GM12865 (cell line): Measurements from ENCODE around the gene APOL4.
"Not testable (repeated sequence)": the region's sequence is repeated elsewhere in the genome, so short reads cannot be mapped to it uniquely, and the experiment has no call there.

ENCODE experiments used
- DNase-seq: peaks from one replicate; pipeline ENCODE4 v3.0.0; 2010; ENCODE audit warnings: low read depth
- H3K4me3 ChIP-seq: 2 replicates; pipeline ENCODE4 v1.5.1; 2011; ENCODE audit warnings: mild to moderate bottlenecking, low read depth, low read length, control low read depth
- TF ChIP-seq, protein P1 (sequence below): IDR thresholded peaks from 2 replicates; pipeline ENCODE4 v1.5.1; 2011; ENCODE audit warnings: low read length, control low read depth, low read depth, inconsistent platforms; ENCODE audit not compliant: insufficient read depth; ENCODE audit errors: missing control alignments

Gene APOL4

DNA sequence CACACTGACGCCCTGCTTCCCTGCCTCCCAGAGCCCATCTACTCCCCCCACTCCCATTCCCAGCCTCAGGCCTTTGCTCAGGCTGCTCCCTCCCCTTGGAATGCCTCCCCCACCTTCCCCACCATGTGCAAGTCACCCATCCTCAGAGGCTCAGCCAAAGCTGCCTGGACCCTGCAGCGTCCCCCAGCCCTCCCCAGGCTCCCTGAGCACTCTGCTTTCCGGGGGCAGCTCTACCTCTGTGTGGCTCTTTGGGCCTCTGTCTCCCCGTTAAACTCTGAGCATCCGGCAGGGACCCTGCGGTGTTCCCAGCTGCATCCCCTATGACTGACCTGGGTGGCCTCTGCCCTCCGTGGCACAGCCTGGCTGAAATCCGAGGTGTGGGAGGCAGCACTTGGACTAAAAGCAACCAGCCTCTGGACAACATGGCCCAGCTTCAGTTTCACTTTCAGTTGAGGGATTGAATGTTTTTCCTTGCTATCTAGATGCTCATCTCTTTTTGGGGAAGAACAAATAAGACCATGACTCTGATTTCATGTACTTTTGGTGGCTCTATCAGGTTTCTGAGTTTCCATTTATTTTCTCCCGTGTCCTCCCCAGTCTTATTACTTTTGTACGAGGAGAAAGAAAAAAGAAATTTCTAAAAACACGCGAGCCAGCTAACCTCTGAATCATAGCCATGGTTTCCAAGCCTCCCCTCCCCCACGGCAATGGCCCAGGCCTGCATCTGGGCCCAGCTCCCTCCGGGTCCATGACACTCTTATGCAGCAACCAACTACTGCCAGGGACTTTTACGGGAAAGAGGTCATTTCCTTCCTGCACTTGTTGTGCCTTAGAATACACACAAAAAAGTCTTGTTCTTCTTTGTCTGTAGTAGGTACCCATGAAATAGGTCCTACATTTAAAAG lies 44.8 kb downstream of the APOL4 start:
- peak; percentile 72 for DNase-seq

DNA sequence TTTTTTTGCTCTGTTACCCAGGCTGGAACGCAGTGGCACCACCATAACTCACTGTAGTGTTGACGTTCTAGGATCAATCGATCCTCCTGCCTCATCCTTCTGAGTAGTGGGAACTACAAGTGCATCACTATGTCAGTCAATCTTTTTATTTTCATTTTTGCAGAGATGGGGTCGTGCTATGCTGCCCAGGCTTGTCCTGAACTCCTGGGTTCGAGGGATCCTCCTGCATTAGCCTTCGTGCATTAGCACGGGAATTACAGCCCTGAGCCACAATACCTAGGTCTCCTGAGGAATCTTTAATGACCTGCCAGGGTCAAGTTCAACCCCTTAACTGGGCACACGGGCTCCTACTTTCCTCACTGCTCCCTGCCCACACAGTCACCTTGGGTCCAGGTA lies 45.5 kb downstream of the APOL4 start:
- no peak for DNase-seq
- H3K4me3 ChIP-seq: no peak overlapping the region
- TF ChIP-seq, protein P1, sequence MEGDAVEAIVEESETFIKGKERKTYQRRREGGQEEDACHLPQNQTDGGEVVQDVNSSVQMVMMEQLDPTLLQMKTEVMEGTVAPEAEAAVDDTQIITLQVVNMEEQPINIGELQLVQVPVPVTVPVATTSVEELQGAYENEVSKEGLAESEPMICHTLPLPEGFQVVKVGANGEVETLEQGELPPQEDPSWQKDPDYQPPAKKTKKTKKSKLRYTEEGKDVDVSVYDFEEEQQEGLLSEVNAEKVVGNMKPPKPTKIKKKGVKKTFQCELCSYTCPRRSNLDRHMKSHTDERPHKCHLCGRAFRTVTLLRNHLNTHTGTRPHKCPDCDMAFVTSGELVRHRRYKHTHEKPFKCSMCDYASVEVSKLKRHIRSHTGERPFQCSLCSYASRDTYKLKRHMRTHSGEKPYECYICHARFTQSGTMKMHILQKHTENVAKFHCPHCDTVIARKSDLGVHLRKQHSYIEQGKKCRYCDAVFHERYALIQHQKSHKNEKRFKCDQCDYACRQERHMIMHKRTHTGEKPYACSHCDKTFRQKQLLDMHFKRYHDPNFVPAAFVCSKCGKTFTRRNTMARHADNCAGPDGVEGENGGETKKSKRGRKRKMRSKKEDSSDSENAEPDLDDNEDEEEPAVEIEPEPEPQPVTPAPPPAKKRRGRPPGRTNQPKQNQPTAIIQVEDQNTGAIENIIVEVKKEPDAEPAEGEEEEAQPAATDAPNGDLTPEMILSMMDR: no peak

More for the DNA sequence above, 44.8 kb downstream of the APOL4 start:
- TF ChIP-seq, protein P1: no peak
- H3K4me3 ChIP-seq: peak overlapping the region; percentile 64

DNA sequence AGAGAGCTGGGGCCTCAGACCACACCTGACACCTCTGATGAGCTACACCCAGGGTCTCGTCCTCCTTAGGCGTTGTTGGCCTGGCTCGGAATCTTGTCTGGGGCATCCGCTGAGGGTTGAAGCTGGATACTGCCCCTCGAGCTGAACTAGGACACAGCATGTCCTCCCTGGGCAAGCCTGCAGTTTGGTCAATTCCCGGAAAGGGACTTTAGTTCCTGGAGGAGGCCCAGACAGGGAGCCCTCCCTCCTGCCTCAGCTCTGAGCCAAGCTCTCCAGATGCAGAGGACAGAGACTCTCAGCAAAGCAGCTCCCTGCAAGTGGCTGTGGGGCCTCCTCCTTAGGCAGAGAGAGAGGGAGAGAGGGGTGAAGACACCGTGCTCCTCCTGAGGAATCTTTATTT lies 45.9 kb downstream of the APOL4 start:
- TF ChIP-seq, protein P1: no peak
- no peak overlapping the region for H3K4me3 ChIP-seq

DNA sequence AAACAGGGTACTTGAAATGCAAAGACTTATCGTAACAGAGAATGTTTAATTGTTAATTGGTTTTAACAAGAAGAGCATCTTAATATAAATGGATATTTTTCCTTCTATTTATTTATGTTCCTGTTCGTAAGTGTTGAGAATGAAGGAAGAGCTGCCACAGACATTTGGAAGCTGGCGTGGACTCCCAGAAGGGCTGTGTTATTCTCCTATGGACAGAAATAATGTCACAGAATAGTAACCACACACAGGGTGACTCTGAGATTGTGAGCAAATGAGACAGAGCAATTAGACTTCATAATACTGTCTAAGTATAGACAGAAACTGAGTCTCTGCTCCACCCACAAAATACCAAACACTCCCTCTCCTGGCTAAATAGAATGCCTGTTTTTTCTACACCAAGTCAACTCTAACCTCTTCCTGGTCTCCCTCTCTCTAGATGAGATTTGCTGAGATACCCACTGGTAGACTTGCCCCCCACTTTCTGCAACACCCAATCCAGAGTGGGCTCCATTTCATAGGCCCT lies 47.1 kb downstream of the APOL4 start:
- TF ChIP-seq, protein P1: no peak
- no peak for DNase-seq
- H3K4me3 ChIP-seq: no peak overlapping the region

More for the DNA sequence above, 45.9 kb downstream of the APOL4 start:
- no peak for DNase-seq

DNA sequence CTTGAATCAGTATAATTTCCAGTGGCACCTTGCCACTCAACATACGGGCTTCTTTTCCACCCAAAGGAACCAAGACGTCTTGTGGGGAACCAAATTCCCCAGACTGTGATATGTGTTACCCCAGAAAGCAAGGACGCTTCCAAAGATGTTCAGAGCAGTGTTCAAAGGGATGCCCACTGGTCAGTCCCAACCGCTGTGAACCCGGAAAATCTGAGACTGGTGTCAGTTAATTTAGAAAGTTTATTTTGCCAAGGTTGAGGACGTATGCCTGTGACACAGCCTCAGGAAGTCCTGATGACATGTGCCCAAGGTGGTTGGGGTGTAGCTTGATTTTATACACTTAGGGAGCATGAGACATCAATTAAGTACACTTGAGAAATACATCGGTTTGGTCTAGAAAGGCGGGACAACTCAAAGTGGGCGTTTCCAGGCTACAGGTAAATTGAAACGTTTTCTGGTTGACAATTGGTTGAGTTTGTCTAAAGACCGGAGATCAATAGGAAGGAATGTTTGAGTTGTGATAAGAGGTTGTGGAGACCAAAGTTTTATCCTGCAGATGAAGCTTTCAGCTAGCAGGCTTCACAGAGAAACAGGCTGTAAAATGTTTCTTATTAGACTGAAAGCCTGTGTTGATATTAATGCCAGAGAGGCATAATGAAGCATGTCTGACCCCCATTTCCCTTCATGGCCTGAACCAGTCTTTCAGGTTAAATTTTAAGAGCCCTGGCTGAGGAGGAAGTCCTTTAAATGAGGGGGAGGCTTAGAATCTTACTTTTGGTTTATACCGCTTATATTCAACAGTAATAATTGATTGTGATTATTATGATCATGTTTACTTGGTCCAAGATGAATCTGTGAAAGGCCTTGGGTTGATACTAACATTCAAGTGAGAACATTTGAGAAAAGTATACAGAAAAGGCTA lies 47.8 kb downstream of the APOL4 start:
- H3K4me3 ChIP-seq: no peak overlapping the region
- DNase-seq: no peak
- TF ChIP-seq, protein P1: no peak

DNA sequence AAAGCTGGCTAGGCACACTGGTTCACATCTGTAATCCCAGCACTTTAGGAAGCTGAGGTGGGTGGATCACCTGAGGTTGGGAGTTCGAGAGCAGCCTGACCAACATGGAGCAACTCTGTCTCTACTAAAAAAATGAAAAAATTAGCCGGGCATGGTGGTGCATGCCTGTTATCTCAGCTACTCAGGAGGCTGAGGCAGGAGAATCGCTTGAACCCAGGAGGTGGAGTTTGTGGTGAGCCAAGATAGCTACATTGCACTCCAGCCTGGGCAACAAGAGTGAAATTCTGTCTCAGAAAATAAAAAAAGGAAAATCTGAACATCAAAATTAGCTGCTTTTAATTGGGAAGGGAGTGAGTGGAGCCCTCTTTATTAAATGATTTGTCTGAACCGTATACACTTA lies 48.8 kb downstream of the APOL4 start:
- DNase-seq, H3K4me3 ChIP-seq: not testable (repeated sequence)

DNA sequence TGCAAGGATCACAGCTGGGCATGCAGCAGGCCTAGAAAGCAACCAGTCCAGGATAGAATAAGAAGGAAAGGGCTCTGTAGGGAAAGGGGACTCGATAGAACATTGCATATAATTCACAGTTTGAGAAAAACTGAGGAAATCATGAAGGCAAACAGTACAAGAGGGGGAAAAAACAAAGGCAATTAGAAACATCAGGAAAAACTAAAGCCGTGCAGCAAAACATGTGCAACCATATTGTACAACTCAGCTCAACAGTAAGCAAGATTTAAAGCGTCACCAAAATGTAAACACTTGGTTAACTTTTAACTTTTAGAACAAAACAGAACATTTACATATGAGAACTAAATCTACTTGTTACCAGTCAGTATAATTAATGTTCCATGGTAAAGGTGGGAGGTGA lies 49.5 kb downstream of the APOL4 start:
- no peak for DNase-seq
- H3K4me3 ChIP-seq: no peak overlapping the region
- TF ChIP-seq, protein P1: no peak
